ENCODE results near the gene POMC. TPM values are rescaled to one million over a fixed set of nuclear protein-coding genes. Genes with fewer than 3 reads are reported as not detected.

The POMC gene
- total and polyA plus RNA-seq, 2 of the 4 experiments (the other 2 are of a cell fraction), result 0.17 TPM; not detected in 1

GRCh38 chr2:25112113-25112512 lies 56.3 kb downstream of the POMC start:
- DNase-seq (no peak), ATAC-seq (ENCODE audit: low read depth) (no peak)
- Histone ChIP-seq H3K4ac (ENCODE audit: low read depth, low read length) (no peak overlapping the region), H2AK5ac (ENCODE audit: low read depth, low read length) (no peak overlapping the region), H3K4me2 (ENCODE audit: low read depth, low read length) (no peak overlapping the region), H3K36me3 (ENCODE audit: control insufficient read depth, insufficient read depth, low read length) (no peaks in the 10 kb centered on the region), H4K20me1 (ENCODE audit: insufficient read depth, low read length) (no peaks in the 10 kb centered on the region), H3K23ac (ENCODE audit: low read depth, low read length) (no peak overlapping the region), H2BK15ac (ENCODE audit: low read depth, low read length) (no peak overlapping the region), H3K9me1 (ENCODE audit: insufficient read depth, low read length) (no peaks in the 10 kb centered on the region), H2BK120ac (ENCODE audit: low read depth, low read length) (no peak overlapping the region), H2BK5ac (ENCODE audit: low read depth, low read length, poor library complexity, severe bottlenecking) (no peak overlapping the region), H3K9ac (ENCODE audit: low read depth, low read length) (no peak overlapping the region), H3K18ac (ENCODE audit: low read depth, low read length) (no peak overlapping the region), H2AK9ac (replicated peaks; ENCODE audit: low read depth, low read length, poor library complexity) (no peak overlapping the region), H3K56ac (ENCODE audit: extremely low read depth, insufficient read depth, low read length) (no peak overlapping the region), H3K14ac (replicated peaks; ENCODE audit: low read depth, low read length) (no peak overlapping the region), H3K27ac (ENCODE audit: insufficient read depth, low read length) (no peak overlapping the region), H3K27me3 (ENCODE audit: control insufficient read depth, insufficient read depth, low read length) (no peaks in the 10 kb centered on the region; the same call in 1 of the 2 replicates), H4K5ac (ENCODE audit: low read depth, low read length) (no peak overlapping the region), H3K9me3 (ENCODE audit: control insufficient read depth, insufficient read depth, low read length) (no peaks in the 10 kb centered on the region), H4K91ac (ENCODE audit: insufficient read depth, low read depth, low read length) (no peak overlapping the region), H3K4me3 (ENCODE audit: insufficient read depth, low read depth, low read length) (no peak overlapping the region), H3K4me1 (ENCODE audit: control insufficient read depth, insufficient read depth, low read length) (no peaks in the 10 kb centered on the region), H3K79me1 (ENCODE audit: low read depth in 1 of 2, low read length in 2 of 2) (no peaks in the 10 kb centered on the region), H2BK20ac (ENCODE audit: low read depth, low read length) (no peak overlapping the region), H2AFZ (replicated peaks; ENCODE audit: low read length, poor library complexity) (no peak overlapping the region), H4K8ac (ENCODE audit: low read depth in 2 of 2, low read length in 2 of 2) (no peak overlapping the region)
- BruUV-seq (replicated peaks), result no TSS peak
- TF ChIP-seq BHLHE40 (IDR thresholded peaks at IDR 0.05; ENCODE audit: low read depth, low read length), result no peak
- no peak for TF ChIP-seq SMC3 (IDR thresholded peaks at IDR 0.05; ENCODE audit: low read depth, low read length)
- TF ChIP-seq ELK1 (IDR thresholded peaks at IDR 0.05; ENCODE audit: borderline replicate concordance, low read depth, low read length), result no peak
- no peak for TF ChIP-seq CHD1 (IDR thresholded peaks at IDR 0.05; ENCODE audit: low read depth, low read length)
- TF ChIP-seq USF2 (IDR thresholded peaks at IDR 0.05; ENCODE audit: low read depth, low read length), result no peak
- no peak for TF ChIP-seq NFE2L2 (IDR thresholded peaks at IDR 0.05; ENCODE audit: low read depth, low read length)
- TF ChIP-seq MAFK (IDR thresholded peaks at IDR 0.05; ENCODE audit: low read depth, low read length), result no peak
- TF ChIP-seq MXI1 (IDR thresholded peaks at IDR 0.05; ENCODE audit: borderline replicate concordance, low read depth, low read length), result no peak
- no peak for TF ChIP-seq MAZ (IDR thresholded peaks at IDR 0.05; ENCODE audit: borderline replicate concordance, low read depth, low read length)
- no peak for TF ChIP-seq CEBPB (IDR thresholded peaks at IDR 0.05; ENCODE audit: low read depth, low read length)
- TF ChIP-seq FOS (IDR thresholded peaks at IDR 0.05; ENCODE audit: low read depth, low read length), result no peak
- TF ChIP-seq RAD21 (IDR thresholded peaks at IDR 0.05; ENCODE audit: low read length), result no peak
- no peak for TF ChIP-seq RCOR1 (IDR thresholded peaks at IDR 0.05; ENCODE audit: insufficient replicate concordance, low read length)
- TF ChIP-seq, protein P1, sequence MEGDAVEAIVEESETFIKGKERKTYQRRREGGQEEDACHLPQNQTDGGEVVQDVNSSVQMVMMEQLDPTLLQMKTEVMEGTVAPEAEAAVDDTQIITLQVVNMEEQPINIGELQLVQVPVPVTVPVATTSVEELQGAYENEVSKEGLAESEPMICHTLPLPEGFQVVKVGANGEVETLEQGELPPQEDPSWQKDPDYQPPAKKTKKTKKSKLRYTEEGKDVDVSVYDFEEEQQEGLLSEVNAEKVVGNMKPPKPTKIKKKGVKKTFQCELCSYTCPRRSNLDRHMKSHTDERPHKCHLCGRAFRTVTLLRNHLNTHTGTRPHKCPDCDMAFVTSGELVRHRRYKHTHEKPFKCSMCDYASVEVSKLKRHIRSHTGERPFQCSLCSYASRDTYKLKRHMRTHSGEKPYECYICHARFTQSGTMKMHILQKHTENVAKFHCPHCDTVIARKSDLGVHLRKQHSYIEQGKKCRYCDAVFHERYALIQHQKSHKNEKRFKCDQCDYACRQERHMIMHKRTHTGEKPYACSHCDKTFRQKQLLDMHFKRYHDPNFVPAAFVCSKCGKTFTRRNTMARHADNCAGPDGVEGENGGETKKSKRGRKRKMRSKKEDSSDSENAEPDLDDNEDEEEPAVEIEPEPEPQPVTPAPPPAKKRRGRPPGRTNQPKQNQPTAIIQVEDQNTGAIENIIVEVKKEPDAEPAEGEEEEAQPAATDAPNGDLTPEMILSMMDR (conservative IDR thresholded peaks at IDR 0.05; ENCODE audit: low read depth, low read length), result no peak
- in situ Hi-C loops (cut with MboI; ENCODE audit: low sequenced_read_pairs) (no loop called here), dilution Hi-C loops (cut with HindIII; ENCODE audit: low sequenced_read_pairs, unreplicated experiment) (no loop called here), intact Hi-C loops (cut with micrococcal nuclease) (no loop called here)
- CTCF ChIA-PET, result no interaction called here
- WGBS, 2 experiments (ENCODE audit: extremely low coverage in 2 of 2, insufficient read length in 1 of 2), result 69% methylated on average over 2 of the region's 3 CpGs; no CpG with 5 or more reads in 1 of the 2 experiments
- POLR2A ChIA-PET (ENCODE audit: unreplicated experiment), result no interaction called here
